HG03060 (cell line): ENCODE results near the gene ADCYAP1R1.

ENCODE experiments used
- ATAC-seq: cut with Tn5 transposase; IDR thresholded peaks from one replicate; pipeline ENCODE4 v1.9.1; 2021; ENCODE audit warnings: low read depth, moderate number of reproducible peaks; ENCODE audit not compliant: unreplicated experiment

ADCYAP1R1 gene

GRCh38 chr7:31051598-31052486 is at the start of gene ADCYAP1R1:
ADCYAP1R1 (plus strand) TSS chr7:31052308; CDS start chr7:31063265, 10,957 bp downstream.
- ATAC-seq, result no peak

GRCh38 chr7:31003097-31003496 is 49.0 kb upstream of the ADCYAP1R1 start:
- no peak for ATAC-seq

- ATAC-seq, result no peak
Observed at GRCh38 chr7:31003721-31004120, 48.4 kb upstream of the ADCYAP1R1 start.

GRCh38 chr7:31004393-31004792 is 47.7 kb upstream of the ADCYAP1R1 start:
- no peak for ATAC-seq

GRCh38 chr7:31006857-31007256 is 45.3 kb upstream of the ADCYAP1R1 start:
- no peak for ATAC-seq

- no peak for ATAC-seq
Observed at GRCh38 chr7:31007634-31008033, 44.5 kb upstream of the ADCYAP1R1 start.

- no peak for ATAC-seq
Observed at GRCh38 chr7:31014826-31015225, 37.3 kb upstream of the ADCYAP1R1 start.

- no peak for ATAC-seq
Observed at GRCh38 chr7:31017032-31017675, 35.0 kb upstream of the ADCYAP1R1 start.

- no peak for ATAC-seq
Observed at GRCh38 chr7:31017721-31018120, 34.4 kb upstream of the ADCYAP1R1 start.

- ATAC-seq, result no peak
Observed at GRCh38 chr7:31019509-31019908, 32.6 kb upstream of the ADCYAP1R1 start.

GRCh38 chr7:31020161-31020560 is 31.9 kb upstream of the ADCYAP1R1 start:
- ATAC-seq, result no peak

GRCh38 chr7:31020652-31021051 is 31.5 kb upstream of the ADCYAP1R1 start:
- ATAC-seq, result no peak

GRCh38 chr7:31022117-31022516 is 30.0 kb upstream of the ADCYAP1R1 start:
- ATAC-seq, result no peak

GRCh38 chr7:31022726-31023125 is 29.4 kb upstream of the ADCYAP1R1 start:
- no peak for ATAC-seq

- peak; percentile 39 for ATAC-seq
Observed at GRCh38 chr7:31023877-31024276, 28.2 kb upstream of the ADCYAP1R1 start.

GRCh38 chr7:31027161-31027965 is 24.7 kb upstream of the ADCYAP1R1 start:
- no peak for ATAC-seq

GRCh38 chr7:31028006-31028405 is 24.1 kb upstream of the ADCYAP1R1 start:
- ATAC-seq, result no peak

GRCh38 chr7:31028417-31028992 is 23.6 kb upstream of the ADCYAP1R1 start:
- no peak for ATAC-seq

- ATAC-seq, result no peak
Observed at GRCh38 chr7:31029251-31030042, 22.7 kb upstream of the ADCYAP1R1 start.
